ENCODE data around the gene CLN6. TPM values are rescaled to one million over a fixed set of nuclear protein-coding genes. Genes with fewer than 3 reads are reported as not detected.

CLN6 gene
- total RNA-seq, 4 donors from 2014 or later: 20.3 to 38.1 (median 27.9) TPM

DNA sequence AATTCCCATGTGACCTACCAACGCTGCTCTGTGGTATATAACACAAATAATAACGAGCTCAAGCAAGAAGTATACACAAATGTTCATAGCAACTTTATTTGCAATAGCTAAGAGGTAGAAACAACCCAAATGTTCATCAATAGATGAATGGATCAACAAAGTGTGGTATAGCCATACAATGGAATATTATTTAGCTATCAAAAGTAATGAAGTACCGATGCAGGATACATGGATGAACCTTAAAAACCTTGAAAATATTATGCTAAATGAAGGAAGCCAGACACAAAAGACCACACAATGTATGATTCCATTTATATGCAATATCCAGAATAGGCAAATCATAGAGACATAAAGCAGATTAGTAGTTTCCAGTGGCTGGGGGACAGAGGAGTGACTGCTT, 32.5 kb upstream of the CLN6 start:
- no peak overlapping the region for H3K4me3 ChIP-seq
- no peak for TF ChIP-seq EP300 (IDR thresholded peaks at IDR 0.05)
- TF ChIP-seq CTCF (IDR thresholded peaks at IDR 0.05): no peak
- H3K36me3 ChIP-seq: no peaks in the 10 kb centered on the region
- DNase-seq (ENCODE audit: low spot score in 2 of 2): no peak
- H3K27me3 ChIP-seq: no peaks in the 10 kb centered on the region
- H3K27ac ChIP-seq: no peak overlapping the region
- H3K4me1 ChIP-seq: peaks cover 28% of the 10 kb centered on the region
- no peaks in the 10 kb centered on the region for H3K9me3 ChIP-seq
- 93% methylated on average over 3 of the region's 3 CpGs for WGBS

DNA sequence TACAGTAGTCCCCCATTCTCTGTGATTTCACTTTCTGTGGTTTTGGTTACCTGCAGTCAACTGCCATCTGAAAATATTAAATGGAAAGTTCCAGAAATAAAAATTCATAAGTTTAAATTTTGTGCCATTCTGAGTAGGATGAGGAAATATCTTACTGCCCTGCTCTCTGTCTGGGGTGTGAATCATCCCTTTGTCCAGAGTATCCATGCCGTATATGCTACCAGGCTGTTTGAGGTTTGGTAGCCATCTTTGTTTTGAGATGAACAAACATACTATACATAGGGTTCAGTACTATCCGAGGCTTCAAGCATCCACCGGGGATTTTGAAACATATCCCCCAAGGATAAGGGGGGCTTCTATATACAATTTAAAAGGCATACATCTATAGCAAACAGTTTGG, 31.7 kb upstream of the CLN6 start:
- no peak for TF ChIP-seq EP300 (IDR thresholded peaks at IDR 0.05)
- no peak for TF ChIP-seq POLR2AphosphoS5 (IDR thresholded peaks at IDR 0.05)
- no peak for TF ChIP-seq CTCF (IDR thresholded peaks at IDR 0.05)
- Histone ChIP-seq H3K4me3 (no peak overlapping the region), H3K27ac (no peak overlapping the region), H3K9me3 (no peaks in the 10 kb centered on the region), H3K36me3 (no peaks in the 10 kb centered on the region), H3K4me1 (peaks cover 29% of the 10 kb centered on the region), H3K27me3 (no peaks in the 10 kb centered on the region)
- WGBS: 89% methylated on average over 3 of the region's 3 CpGs
- DNase-seq (ENCODE audit: low spot score in 2 of 2): no peak

GRCh38 chr15:68259883-68260282, 30.4 kb upstream of the CLN6 start:
- H3K9me3 ChIP-seq: no peaks in the 10 kb centered on the region
- WGBS: 71% methylated on average over 2 of the region's 2 CpGs
- peaks cover 29% of the 10 kb centered on the region for H3K4me1 ChIP-seq
- TF ChIP-seq EP300 (IDR thresholded peaks at IDR 0.05) (no peak), POLR2AphosphoS5 (IDR thresholded peaks at IDR 0.05) (no peak), CTCF (IDR thresholded peaks at IDR 0.05) (no peak), POLR2A (IDR thresholded peaks at IDR 0.05) (no peak)
- H3K4me3 ChIP-seq: no peak overlapping the region
- no peak overlapping the region for H3K27ac ChIP-seq
- DNase-seq (ENCODE audit: low spot score in 2 of 2): no peak
- H3K27me3 ChIP-seq: no peaks in the 10 kb centered on the region
- H3K36me3 ChIP-seq: no peaks in the 10 kb centered on the region

GRCh38 chr15:68258692-68259091, 29.2 kb upstream of the CLN6 start:
- TF ChIP-seq POLR2A (IDR thresholded peaks at IDR 0.05): no peak
- no peak for TF ChIP-seq EP300 (IDR thresholded peaks at IDR 0.05)
- TF ChIP-seq POLR2AphosphoS5 (IDR thresholded peaks at IDR 0.05): no peak
- TF ChIP-seq CTCF (IDR thresholded peaks at IDR 0.05): no peak
- Histone ChIP-seq H3K4me1 (peaks cover 29% of the 10 kb centered on the region), H3K4me3 (no peak overlapping the region), H3K27me3 (no peaks in the 10 kb centered on the region), H3K27ac (no peak overlapping the region), H3K36me3 (no peaks in the 10 kb centered on the region), H3K9me3 (no peaks in the 10 kb centered on the region)
- WGBS: 44% methylated on average over 4 of the region's 4 CpGs
- DNase-seq (ENCODE audit: low spot score in 2 of 2): peak in 1 of 2 donors; percentile 73

- DNase-seq (ENCODE audit: low spot score in 2 of 2): peak; percentile 94 to 96
- 8% methylated on average over 39 of the region's 57 CpGs for WGBS
- TF ChIP-seq EP300 (IDR thresholded peaks at IDR 0.05): no peak
- peak in 1 of 2 donors; percentile 68 for TF ChIP-seq POLR2A (IDR thresholded peaks at IDR 0.05)
- peak; percentile 29 to 92 (median 90) for TF ChIP-seq POLR2AphosphoS5 (IDR thresholded peaks at IDR 0.05)
Measured at GRCh38 chr15:68256675-68257450, 27.3 kb upstream of the CLN6 start.

More at GRCh38 chr15:68256675-68257450, 27.3 kb upstream of the CLN6 start:
- Histone ChIP-seq H3K4me3 (peak overlapping the region; percentile 50), H3K9me3 (no peaks in the 10 kb centered on the region), H3K36me3 (no peaks in the 10 kb centered on the region), H3K27me3 (no peaks in the 10 kb centered on the region), H3K4me1 (peaks cover 38% of the 10 kb centered on the region), H3K27ac (peak overlapping the region; percentile 84)
